Upper lobe of left lung (tissue), 4 donors: ENCODE results near the gene TLE1.

Experiments
- CTCF ChIP-seq, 6 experiments: fragments of 450-650 bp in 4 of 6; fragments of 200-600 bp in 2 of 6; sonication (generic) in 2 of 6; IDR thresholded peaks; one replicate each; pipeline ENCODE4 v1.5.1; 2016 to 2019; ENCODE audit warnings: antibody characterized with exemption in 6 of 6
- EP300 ChIP-seq, 4 donors: sonication (generic); formaldehyde crosslinking; IDR thresholded peaks; one replicate each; pipeline ENCODE4 v1.5.1; 2017; ENCODE audit warnings: antibody characterized with exemption in 4 of 4, control low read depth in 2 of 4
- POLR2A ChIP-seq, 4 donors: fragments of 450-650 bp; IDR thresholded peaks; one replicate each; pipeline ENCODE4 v1.5.1; 2016 to 2017; ENCODE audit warnings: antibody characterized with exemption in 4 of 4, mild to moderate bottlenecking in 2 of 4
- POLR2AphosphoS5 ChIP-seq, 2 donors: sonication (generic); formaldehyde crosslinking; IDR thresholded peaks; one replicate each; pipeline ENCODE4 v1.5.1; 2017; ENCODE audit warnings: antibody characterized with exemption in 2 of 2

GRCh38 chr9:81673310-81673709 lies 16.0 kb downstream of the TLE1 start:
- TF ChIP-seq CTCF (IDR thresholded peaks at IDR 0.05) (no peak), POLR2AphosphoS5 (IDR thresholded peaks at IDR 0.05) (no peak), POLR2A (IDR thresholded peaks at IDR 0.05) (no peak), EP300 (IDR thresholded peaks at IDR 0.05) (no peak)
